RWPE2 (cell line): Measurements from ENCODE around the gene TMEM208.

Experiments used
- ATAC-seq: fragments of 200-7000 bp; cut with Tn5 transposase; 3 replicates; pipeline ENCODE4 v1.9.1; 2021; ENCODE audit warnings: low read depth
- DNase-seq: peaks from one replicate; pipeline ENCODE4 v3.0.0-alpha.2; 2020; ENCODE audit warnings: low spot score
- H3K27ac ChIP-seq: fragments of 450-650 bp; 2 replicates; pipeline ENCODE4 v1.5.1; 2017; ENCODE audit warnings: mild to moderate bottlenecking; ENCODE audit not compliant: poor library complexity, severe bottlenecking
- H3K27me3 ChIP-seq: fragments of 250-450 bp; sonication (Bioruptor Pico); 2 replicates; pipeline ENCODE4 v1.5.1; 2021; ENCODE audit warnings: mild to moderate bottlenecking, moderate library complexity; ENCODE audit not compliant: insufficient read depth, poor library complexity, severe bottlenecking
- H3K36me3 ChIP-seq: fragments of 250-450 bp; sonication (Bioruptor Pico); 2 replicates; pipeline ENCODE4 v1.5.1; 2020; ENCODE audit warnings: low read depth, mild to moderate bottlenecking, moderate library complexity
- H3K4me1 ChIP-seq: fragments of 250-450 bp; sonication (Bioruptor Pico); 2 replicates; pipeline ENCODE4 v1.5.1; 2021; ENCODE audit warnings: mild to moderate bottlenecking, moderate library complexity; ENCODE audit not compliant: insufficient read depth, poor library complexity, severe bottlenecking
- H3K4me3 ChIP-seq: fragments of 250-450 bp; sonication (Bioruptor Pico); 2 replicates; pipeline ENCODE4 v1.5.1; 2021; ENCODE audit warnings: mild to moderate bottlenecking, moderate library complexity; ENCODE audit not compliant: severe bottlenecking
- H3K9me3 ChIP-seq: fragments of 250-450 bp; sonication (Bioruptor Pico); 2 replicates; pipeline ENCODE4 v1.5.1; 2021; ENCODE audit warnings: mild to moderate bottlenecking, moderate library complexity; ENCODE audit not compliant: severe bottlenecking
- TF ChIP-seq, protein P1 (sequence below): fragments of 450-650 bp; IDR thresholded peaks from one replicate; pipeline ENCODE4 v1.5.1; 2017; ENCODE audit warnings: mild to moderate bottlenecking, moderate library complexity; ENCODE audit not compliant: poor library complexity, severe bottlenecking

TMEM208 gene

DNA sequence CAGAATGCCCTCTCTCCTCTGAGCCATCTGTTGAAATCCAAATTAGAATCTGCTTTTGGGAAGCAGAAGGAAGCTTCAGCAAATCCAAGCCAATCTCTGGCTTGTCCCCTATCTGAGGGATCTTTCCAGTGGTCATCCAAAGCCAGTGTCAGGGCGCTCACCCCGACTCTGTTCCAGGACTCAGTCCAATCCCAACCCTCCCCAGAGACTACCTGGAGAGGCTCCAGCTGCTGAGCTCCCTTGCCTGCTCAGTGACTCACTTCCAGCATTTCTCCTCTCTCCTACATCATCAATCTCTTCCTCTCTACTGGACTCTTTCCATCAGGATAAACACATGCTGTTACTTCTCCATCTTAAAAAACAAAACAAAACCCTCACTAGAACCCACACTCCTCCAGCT is 45.6 kb upstream of the TMEM208 start:
- DNase-seq = no peak
- H3K27ac ChIP-seq = peak overlapping the region; percentile 66

GRCh38 chr16:67182288-67182687 is 44.6 kb upstream of the TMEM208 start:
- Histone ChIP-seq H3K27ac (peak overlapping the region; percentile 66), H3K4me1 (peaks cover 5% of the 10 kb centered on the region), H3K27me3 (no peaks in the 10 kb centered on the region), H3K36me3 (no peaks in the 10 kb centered on the region), H3K9me3 (no peaks in the 10 kb centered on the region), H3K4me3 (no peak overlapping the region)
- TF ChIP-seq, protein P1, sequence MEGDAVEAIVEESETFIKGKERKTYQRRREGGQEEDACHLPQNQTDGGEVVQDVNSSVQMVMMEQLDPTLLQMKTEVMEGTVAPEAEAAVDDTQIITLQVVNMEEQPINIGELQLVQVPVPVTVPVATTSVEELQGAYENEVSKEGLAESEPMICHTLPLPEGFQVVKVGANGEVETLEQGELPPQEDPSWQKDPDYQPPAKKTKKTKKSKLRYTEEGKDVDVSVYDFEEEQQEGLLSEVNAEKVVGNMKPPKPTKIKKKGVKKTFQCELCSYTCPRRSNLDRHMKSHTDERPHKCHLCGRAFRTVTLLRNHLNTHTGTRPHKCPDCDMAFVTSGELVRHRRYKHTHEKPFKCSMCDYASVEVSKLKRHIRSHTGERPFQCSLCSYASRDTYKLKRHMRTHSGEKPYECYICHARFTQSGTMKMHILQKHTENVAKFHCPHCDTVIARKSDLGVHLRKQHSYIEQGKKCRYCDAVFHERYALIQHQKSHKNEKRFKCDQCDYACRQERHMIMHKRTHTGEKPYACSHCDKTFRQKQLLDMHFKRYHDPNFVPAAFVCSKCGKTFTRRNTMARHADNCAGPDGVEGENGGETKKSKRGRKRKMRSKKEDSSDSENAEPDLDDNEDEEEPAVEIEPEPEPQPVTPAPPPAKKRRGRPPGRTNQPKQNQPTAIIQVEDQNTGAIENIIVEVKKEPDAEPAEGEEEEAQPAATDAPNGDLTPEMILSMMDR = no peak
- no peak for ATAC-seq
- no peak for DNase-seq

More for the DNA sequence above, 45.6 kb upstream of the TMEM208 start:
- no peak for ATAC-seq
- H3K27me3 ChIP-seq = no peaks in the 10 kb centered on the region
- TF ChIP-seq, protein P1 = no peak
- no peaks in the 10 kb centered on the region for H3K9me3 ChIP-seq
- H3K4me3 ChIP-seq = no peak overlapping the region
- no peaks in the 10 kb centered on the region for H3K36me3 ChIP-seq
- peaks cover 5% of the 10 kb centered on the region for H3K4me1 ChIP-seq

GRCh38 chr16:67183284-67183626 is 43.7 kb upstream of the TMEM208 start:
- H3K4me3 ChIP-seq = peak overlapping the region; percentile 89
- ATAC-seq (no peak), DNase-seq (no peak)
- peaks cover 5% of the 10 kb centered on the region for H3K4me1 ChIP-seq
- no peaks in the 10 kb centered on the region for H3K9me3 ChIP-seq
- TF ChIP-seq, protein P1 = no peak
- H3K36me3 ChIP-seq = no peaks in the 10 kb centered on the region
- no peaks in the 10 kb centered on the region for H3K27me3 ChIP-seq
- H3K27ac ChIP-seq = peak overlapping the region; percentile 66

GRCh38 chr16:67183627-67184452 is 43.1 kb upstream of the TMEM208 start, which contains the start of gene MATCAP1:
MATCAP1 (minus strand) TSS chr16:67183963; CDS start chr16:67180610, 3,353 bp downstream.
- peak within 1 kb of the TSS; percentile 89 for H3K4me3 ChIP-seq
- TF ChIP-seq, protein P1 = no peak

DNA sequence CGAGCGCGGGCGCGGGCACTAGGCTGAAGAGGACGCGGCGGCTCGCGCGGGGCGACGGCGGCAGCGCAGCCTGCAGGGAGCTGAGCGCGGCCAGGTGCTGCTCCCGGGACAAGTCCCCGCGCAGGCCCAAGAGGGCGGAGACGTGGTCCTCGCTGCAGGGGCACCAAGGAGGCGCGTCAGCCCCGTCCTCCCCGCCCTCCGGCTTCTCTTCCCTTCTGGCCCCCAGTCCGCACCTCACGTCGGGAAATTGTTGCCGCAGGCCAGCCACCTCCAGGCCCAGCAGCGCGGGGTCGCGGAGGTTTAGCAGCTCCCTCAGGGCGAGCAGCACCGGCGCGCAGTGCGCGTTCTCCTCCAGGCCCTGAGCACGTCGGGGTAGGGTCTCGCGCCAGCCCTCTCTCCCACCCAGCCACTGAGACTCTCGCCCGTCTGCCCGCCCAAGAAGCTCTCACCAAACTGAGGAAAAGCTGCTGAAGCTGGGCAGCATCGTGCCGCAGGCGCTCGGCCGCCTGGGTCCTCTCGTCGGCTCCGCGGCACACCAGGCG is 42.4 kb upstream of the TMEM208 start:
- H3K36me3 ChIP-seq = no peaks in the 10 kb centered on the region
- no peak for DNase-seq
- peak overlapping the region; percentile 89 for H3K4me3 ChIP-seq
- peak; percentile 14 for ATAC-seq
- TF ChIP-seq, protein P1 = no peak
- H3K9me3 ChIP-seq = no peaks in the 10 kb centered on the region
- H3K4me1 ChIP-seq = peaks cover 5% of the 10 kb centered on the region
- H3K27me3 ChIP-seq = no peaks in the 10 kb centered on the region
- peak overlapping the region; percentile 66 for H3K27ac ChIP-seq

More at GRCh38 chr16:67183627-67184452, 43.1 kb upstream of the TMEM208 start, which contains the start of gene MATCAP1:
- H3K27me3 ChIP-seq = no peaks in the 10 kb centered on the region
- DNase-seq = peak; percentile 98
- ATAC-seq = peak; percentile 79
- peak within 1 kb of the TSS; percentile 66 for H3K27ac ChIP-seq
- no peaks in the 10 kb centered on the region for H3K36me3 ChIP-seq
- no peaks in the 10 kb centered on the region for H3K9me3 ChIP-seq
- H3K4me1 ChIP-seq = peaks cover 5% of the 10 kb centered on the region
